Adrenal gland (tissue), 12 donors: ENCODE measurements around the gene SLC1A1. TPM values are rescaled to one million over a fixed set of nuclear protein-coding genes. Genes with fewer than 3 reads are reported as not detected.

Source experiments
- DNase-seq, 7 donors: peaks; one replicate each; pipeline ENCODE4 v3.0.0-alpha.2; 2019 to 2020
- H3K27ac ChIP-seq, 5 donors: fragments of 200-600 bp; sonication (generic) in 4 of 5; 1 replicate in 3 of 5; 2 replicates in 2 of 5; pipeline versions ENCODE4 v1.5.1 to v1.8.0; 2016 to 2020; ENCODE audit warnings: mild to moderate bottlenecking in 1 of 5
- H3K27me3 ChIP-seq: fragments of 200-600 bp; 2 replicates; pipeline ENCODE4 v1.8.0; 2021
- H3K36me3 ChIP-seq, 2 donors: fragments of 200-600 bp; replicated peaks in 1 of 2; 1 replicate in 1 of 2; 2 replicates in 1 of 2; pipeline versions ENCODE4 v1.5.1 to v1.8.0; 2018 to 2022
- H3K4me1 ChIP-seq, 2 donors: fragments of 200-600 bp; replicated peaks in 1 of 2; 1 replicate in 1 of 2; 2 replicates in 1 of 2; pipeline versions ENCODE4 v1.5.1 to v1.8.0; 2018 to 2021
- H3K4me3 ChIP-seq, 4 donors: fragments of 200-600 bp; sonication (generic) in 3 of 4; one replicate each; pipeline ENCODE4 v1.5.1; 2016 to 2018
- H3K9me3 ChIP-seq, 3 donors: fragments of 200-600 bp; sonication (generic) in 1 of 3; replicated peaks in 1 of 3; 1 replicate in 2 of 3; 2 replicates in 1 of 3; pipeline versions ENCODE4 v1.5.1 to v1.8.0; 2016 to 2021
- CTCF ChIP-seq, 6 experiments: fragments of 450-650 bp in 4 of 6; fragments of 200-600 bp in 2 of 6; sonication (generic) in 1 of 6; IDR thresholded peaks; 1 replicate in 5 of 6; 2 replicates in 1 of 6; pipeline versions ENCODE4 v1.5.1 to v1.8.0; 2016 to 2021; ENCODE audit warnings: antibody characterized with exemption in 6 of 6, mild to moderate bottlenecking in 2 of 6, moderate library complexity in 1 of 6
- POLR2A ChIP-seq, 2 donors: fragments of 450-650 bp; IDR thresholded peaks; one replicate each; pipeline ENCODE4 v1.6.1; 2017; ENCODE audit warnings: antibody characterized with exemption in 2 of 2, mild to moderate bottlenecking in 2 of 2, moderate library complexity in 1 of 2
- WGBS, 4 donors: extraction: QIAGEN DNeasy Blood & Tissue Kit in 2 of 4; methylation state at CpG; one replicate each; pipeline versions ENCODE4 v1.1.5 to v1.1.7; 2013 to 2017; 5-methylcytosine and 5-hydroxymethylcytosine counted together
- intact Hi-C, 2 donors: fragments of 100-400 bp; cut with DNase I; formaldehyde crosslinking; loops; one replicate each; pipeline versions ENCODE4 v1.14.1 to v1.15.0; 2022 to 2023
- polyA plus RNA-seq, 3 donors: library from polyadenylated mRNA; stranded (reverse); fragments of 200-250 nt in 2 of 3; fragments of 350-450 nt in 1 of 3; fragmentation: Illumina TruSeq in 1 of 3; extraction: RNeasy Lipid Tissue Mini Kit (QIAGEN cat#74804) in 1 of 3; gene quantifications; one replicate each; pipeline ENCODE4 v1.2.3, GENCODE V29; 2013 to 2014
- total RNA-seq, 9 donors: library from RNA; depleted of rRNA in 4 of 9; stranded (reverse); fragments of >200 nt in 4 of 9; fragments of 120-200 nt in 1 of 9; fragmentation: NEBNext Ultra II Directional in 1 of 9; extraction: Animal tissue kit (Norgen Biotek cat#: 25700) in 1 of 9; gene quantifications; one replicate each; pipeline versions ENCODE4 v1.1.0 to v1.2.4, GENCODE V29; 2013 to 2023
- donor health status: healthy with polysubstance abuse.
- donor health status: Bipolar disorder and iron deficiency.
- donor health status: DM: yes; HTN: yes; CAD: no.
- donor health status: DM: no; HTN: no; CAD: no.
- donor health status: DM: no; HTN: no; CAD: no.
- donor health status: DM: yes; HTN: yes; CAD: no.

The SLC1A1 gene
- total and polyA plus RNA-seq, 12 donors, result 0.68 to 4.9 (median 1.7) TPM

GRCh38 chr9:4475301-4475700 lies 15.0 kb upstream of the SLC1A1 start:
- no peak for DNase-seq

GRCh38 chr9:4486176-4486575 lies 4.1 kb upstream of the SLC1A1 start:
- Histone ChIP-seq H3K4me3 (no peak overlapping the region), H3K36me3 (no peaks in the 10 kb centered on the region), H3K9me3 (no peaks in the 10 kb centered on the region), H3K4me1 (peaks cover 7 to 8% of the 10 kb centered on the region in 2 donors), H3K27me3 (no peaks in the 10 kb centered on the region), H3K27ac (no peak overlapping the region)
- intact Hi-C loops, result loop anchor here in 1 of 2 donors (10.0 kb wide), 1 partner anchor 61 kb away; no protein-coding TSS in a partner anchor
- TF ChIP-seq CTCF (IDR thresholded peaks at IDR 0.05) (no peak), POLR2A (IDR thresholded peaks at IDR 0.05) (no peak)
- no peak for DNase-seq
- 52 to 74% (median 59%) methylated on average over 2 of the region's 2 CpGs for WGBS, 4 donors

More at GRCh38 chr9:4475301-4475700, 15.0 kb upstream of the SLC1A1 start:
- Histone ChIP-seq H3K27me3 (no peaks in the 10 kb centered on the region), H3K4me3 (no peak overlapping the region), H3K36me3 (no peaks in the 10 kb centered on the region), H3K4me1 (no peaks in the 10 kb centered on the region), H3K9me3 (no peaks in the 10 kb centered on the region), H3K27ac (no peak overlapping the region)
- no peak for TF ChIP-seq POLR2A (IDR thresholded peaks at IDR 0.05)
- TF ChIP-seq CTCF (IDR thresholded peaks at IDR 0.05), result no peak
- intact Hi-C loops, result no loop called here
- 9 to 21% (median 12%) methylated on average over 1 of the region's 1 CpG for WGBS, 4 donors

- TF ChIP-seq CTCF (IDR thresholded peaks at IDR 0.05) (no peak), POLR2A (IDR thresholded peaks at IDR 0.05) (no peak)
- H3K27me3 ChIP-seq, result no peaks in the 10 kb centered on the region
- H3K27ac ChIP-seq, result peak overlapping the region in 4 of 5 donors; percentile 16 to 67 (median 45)
- peaks cover 12 to 13% of the 10 kb centered on the region in 2 donors for H3K4me1 ChIP-seq
- peak overlapping the region in 3 of 4 donors; percentile 36 to 49 (median 41) for H3K4me3 ChIP-seq
- peak in 6 of 7 donors; percentile 21 to 43 (median 26) for DNase-seq
- intact Hi-C loops, result loop anchor here in 1 of 2 donors (10.0 kb wide), 1 partner anchor 65 kb away; no protein-coding TSS in a partner anchor
- H3K9me3 ChIP-seq, result no peaks in the 10 kb centered on the region
- H3K36me3 ChIP-seq, result no peaks in the 10 kb centered on the region
- WGBS, 4 donors, result 1 to 6% (median 4%) methylated on average over 8 of the region's 8 CpGs
Observed at GRCh38 chr9:4489562-4489918, 728 bp upstream of the SLC1A1 start.

- Histone ChIP-seq H3K27ac (peak overlapping the region in 2 of 5 donors; percentile 3 to 67), H3K36me3 (no peaks in the 10 kb centered on the region), H3K4me1 (peaks cover 12 to 13% of the 10 kb centered on the region in 2 donors), H3K4me3 (peak overlapping the region; percentile 9 to 49 (median 38)), H3K9me3 (no peaks in the 10 kb centered on the region), H3K27me3 (no peaks in the 10 kb centered on the region)
- TF ChIP-seq CTCF (IDR thresholded peaks at IDR 0.05), result no peak
- TF ChIP-seq POLR2A (IDR thresholded peaks at IDR 0.05), result no peak
- intact Hi-C loops, result no loop called here
- peak in 3 of 7 donors; percentile 4 to 21 (median 18) for DNase-seq
- WGBS, 4 donors, result 1 to 3% (median 2%) methylated on average over 23 to 52 of the region's 52 CpGs
Observed at GRCh38 chr9:4490705-4491625, 697 bp downstream of the SLC1A1 start.
